NT2/D1 (cell line): ENCODE measurements around the gene CYP27B1.
"Not testable (repeated sequence)": the region's sequence is repeated elsewhere in the genome, so short reads cannot be mapped to it uniquely, and the experiment has no call there.

Experiments
- DNase-seq: peaks from one replicate; pipeline ENCODE4 v3.0.0-alpha.2; 2011; ENCODE audit warnings: low read depth, low spot score
- H3K27me3 ChIP-seq: 2 replicates; pipeline ENCODE4 v1.6.0; 2011; ENCODE audit warnings: mild to moderate bottlenecking; ENCODE audit not compliant: insufficient read length, insufficient read depth
- H3K36me3 ChIP-seq: 2 replicates; pipeline ENCODE4 v1.6.1; 2011; ENCODE audit warnings: mild to moderate bottlenecking, low read length, mixed read lengths; ENCODE audit not compliant: insufficient read depth, insufficient read length
- H3K4me1 ChIP-seq: 2 replicates; pipeline ENCODE4 v1.5.1; 2011; ENCODE audit not compliant: insufficient read depth, insufficient read length
- H3K4me3 ChIP-seq: 2 replicates; pipeline ENCODE4 v1.5.1; 2011; ENCODE audit warnings: low read depth; ENCODE audit not compliant: insufficient read length
- H3K9ac ChIP-seq: 2 replicates; pipeline ENCODE4 v1.6.0; 2011; ENCODE audit warnings: low read depth; ENCODE audit not compliant: insufficient read length
- H3K9me3 ChIP-seq: 2 replicates; pipeline ENCODE4 v1.5.1; 2011; ENCODE audit warnings: mild to moderate bottlenecking, low read length; ENCODE audit not compliant: insufficient read depth
- SUZ12 ChIP-seq: IDR thresholded peaks from 2 replicates; pipeline ENCODE4 v1.6.1; 2011; ENCODE audit not compliant: insufficient read length, insufficient read depth; ENCODE audit errors: extremely low read depth
- YY1 ChIP-seq: IDR thresholded peaks from 2 replicates; pipeline ENCODE4 v1.6.1; 2011; ENCODE audit not compliant: insufficient read length, insufficient read depth
- ZNF274 ChIP-seq: IDR thresholded peaks from 2 replicates; pipeline ENCODE4 v1.6.1; 2011; ENCODE audit warnings: mild to moderate bottlenecking, low read depth, low read length

Gene CYP27B1

GRCh38 chr12:57719777-57720605 is 46.9 kb downstream of the CYP27B1 start:
- H3K9me3 ChIP-seq, result no peaks in the 10 kb centered on the region
- no peak overlapping the region for H3K9ac ChIP-seq
- peaks cover 6% of the 10 kb centered on the region for H3K27me3 ChIP-seq
- TF ChIP-seq ZNF274, result no peak
- TF ChIP-seq SUZ12, result no peak
- TF ChIP-seq YY1, result no peak
- H3K36me3 ChIP-seq, result peaks cover 63% of the 10 kb centered on the region
- no peaks in the 10 kb centered on the region for H3K4me1 ChIP-seq
- no peak for DNase-seq
- no peak overlapping the region for H3K4me3 ChIP-seq

- Histone ChIP-seq H3K36me3 (peaks cover 63% of the 10 kb centered on the region), H3K4me3 (no peak overlapping the region), H3K9me3 (no peaks in the 10 kb centered on the region), H3K4me1 (no peaks in the 10 kb centered on the region), H3K27me3 (no peaks in the 10 kb centered on the region), H3K9ac (no peak overlapping the region)
- DNase-seq, result no peak
- TF ChIP-seq YY1 (no peak), SUZ12 (no peak), ZNF274 (no peak)
These were observed 48.0 kb downstream of the CYP27B1 start for GRCh38 chr12:57718641-57719528.

GRCh38 chr12:57717846-57718640 is 48.8 kb downstream of the CYP27B1 start:
- H3K4me1 ChIP-seq, result no peaks in the 10 kb centered on the region
- no peaks in the 10 kb centered on the region for H3K9me3 ChIP-seq
- H3K27me3 ChIP-seq, result no peaks in the 10 kb centered on the region
- H3K36me3 ChIP-seq, result peaks cover 63% of the 10 kb centered on the region
- no peak for DNase-seq
- no peak overlapping the region for H3K4me3 ChIP-seq
- TF ChIP-seq YY1, result no peak
- no peak for TF ChIP-seq ZNF274
- no peak for TF ChIP-seq SUZ12
- H3K9ac ChIP-seq, result no peak overlapping the region

- Histone ChIP-seq H3K4me3 (no peak overlapping the region), H3K36me3 (peaks cover 63% of the 10 kb centered on the region), H3K9ac (no peak overlapping the region), H3K9me3 (no peaks in the 10 kb centered on the region), H3K27me3 (no peaks in the 10 kb centered on the region), H3K4me1 (peaks cover 4% of the 10 kb centered on the region)
- TF ChIP-seq YY1 (no peak), ZNF274 (no peak), SUZ12 (no peak)
- DNase-seq, result no peak
These were observed 49.7 kb downstream of the CYP27B1 start for GRCh38 chr12:57717131-57717530.

GRCh38 chr12:57716305-57716704 is 50.6 kb downstream of the CYP27B1 start:
- no peak for DNase-seq
- Histone ChIP-seq H3K9ac (no peak overlapping the region), H3K27me3 (no peaks in the 10 kb centered on the region), H3K4me1 (peaks cover 4% of the 10 kb centered on the region), H3K9me3 (no peaks in the 10 kb centered on the region), H3K4me3 (no peak overlapping the region), H3K36me3 (peaks cover 55% of the 10 kb centered on the region)
- no peak for TF ChIP-seq ZNF274
- no peak for TF ChIP-seq SUZ12
- TF ChIP-seq YY1, result no peak

GRCh38 chr12:57715786-57716185 is 51.1 kb downstream of the CYP27B1 start:
- Histone ChIP-seq H3K27me3 (no peaks in the 10 kb centered on the region), H3K4me1 (peaks cover 4% of the 10 kb centered on the region), H3K4me3 (no peak overlapping the region), H3K36me3 (peaks cover 50% of the 10 kb centered on the region), H3K9ac (no peak overlapping the region), H3K9me3 (no peaks in the 10 kb centered on the region)
- TF ChIP-seq YY1 (no peak), SUZ12 (no peak), ZNF274 (no peak)
- DNase-seq, result no peak

GRCh38 chr12:57715036-57715748 is 51.7 kb downstream of the CYP27B1 start:
- peaks cover 44% of the 10 kb centered on the region for H3K36me3 ChIP-seq
- H3K9me3 ChIP-seq, H3K4me1 ChIP-seq, H3K27me3 ChIP-seq, H3K9ac ChIP-seq, H3K4me3 ChIP-seq, DNase-seq: not testable (repeated sequence)
